Spleen (tissue), 11 donors: ENCODE results near the gene TSC22D2. TPM values are rescaled to one million over a fixed set of nuclear protein-coding genes. Genes with fewer than 3 reads are reported as not detected.

Experiments
- DNase-seq: peaks from one replicate; pipeline ENCODE4 v3.0.0-alpha.2; 2020
- H3K27ac ChIP-seq, 8 donors: fragments of 200-600 bp; sonication (generic) in 7 of 8; 1 replicate in 4 of 8; 2 replicates in 4 of 8; pipeline versions ENCODE4 v1.5.0 to v1.8.0; 2016 to 2021; ENCODE audit warnings: inconsistent platforms in 4 of 8, mild to moderate bottlenecking in 4 of 8, moderate library complexity in 1 of 8
- H3K27me3 ChIP-seq, 7 donors: fragments of 200-600 bp; sonication (generic) in 6 of 7; replicated peaks in 1 of 7; 1 replicate in 4 of 7; 2 replicates in 3 of 7; pipeline versions ENCODE4 v1.5.0 to v1.8.0; 2016 to 2021; ENCODE audit warnings: inconsistent platforms in 3 of 7, mild to moderate bottlenecking in 1 of 7
- H3K36me3 ChIP-seq, 6 donors: fragments of 200-600 bp; sonication (generic) in 5 of 6; 1 replicate in 4 of 6; 2 replicates in 2 of 6; pipeline versions ENCODE4 v1.5.0 to v1.8.0; 2016 to 2021; ENCODE audit warnings: inconsistent platforms in 2 of 6
- H3K4me1 ChIP-seq, 6 donors: fragments of 200-600 bp; sonication (generic) in 5 of 6; 1 replicate in 3 of 6; 2 replicates in 3 of 6; pipeline versions ENCODE4 v1.5.0 to v1.8.0; 2016 to 2021; ENCODE audit warnings: inconsistent platforms in 3 of 6
- H3K4me3 ChIP-seq, 8 donors: fragments of 200-600 bp; sonication (generic) in 7 of 8; 1 replicate in 4 of 8; 2 replicates in 4 of 8; pipeline versions ENCODE4 v1.5.0 to v1.8.0; 2016 to 2021; ENCODE audit warnings: inconsistent platforms in 4 of 8, mild to moderate bottlenecking in 4 of 8, moderate library complexity in 2 of 8
- H3K9me3 ChIP-seq, 8 donors: fragments of 200-600 bp; sonication (generic) in 7 of 8; 1 replicate in 4 of 8; 2 replicates in 4 of 8; pipeline versions ENCODE4 v1.5.0 to v1.8.0; 2016 to 2021; ENCODE audit warnings: inconsistent platforms in 4 of 8
- CTCF ChIP-seq, 11 experiments: fragments of 200-600 bp in 7 of 11; fragments of 450-650 bp in 4 of 11; sonication (generic) in 4 of 11; IDR thresholded peaks in 8 of 11; conservative IDR thresholded peaks in 3 of 11; 1 replicate in 7 of 11; 2 replicates in 4 of 11; pipeline versions ENCODE4 v1.4.0 to v1.8.0; 2016 to 2021; ENCODE audit warnings: antibody characterized with exemption in 11 of 11, inconsistent platforms in 4 of 11, mild to moderate bottlenecking in 1 of 11
- POLR2A ChIP-seq, 3 donors: fragments of 450-650 bp; IDR thresholded peaks; one replicate each; pipeline ENCODE4 v1.5.1; 2017; ENCODE audit warnings: antibody characterized with exemption in 3 of 3, mild to moderate bottlenecking in 1 of 3
- POLR2AphosphoS5 ChIP-seq, 3 donors: sonication (generic); formaldehyde crosslinking; IDR thresholded peaks; one replicate each; pipeline ENCODE4 v1.5.1; 2017; ENCODE audit warnings: antibody characterized with exemption in 3 of 3
- WGBS, 5 donors: extraction: QIAGEN DNeasy Blood & Tissue Kit in 3 of 5; methylation state at CpG; one replicate each; pipeline versions ENCODE4 v1.1.5 to v1.1.7; 2013 to 2018; 5-methylcytosine and 5-hydroxymethylcytosine counted together
- intact Hi-C: fragments of 100-400 bp; cut with DNase I; formaldehyde crosslinking; loops from one replicate; pipeline ENCODE4 v1.15.0; 2023; ENCODE audit warnings: low total_unique reads
- polyA plus RNA-seq, 3 donors: library from polyadenylated mRNA; stranded (reverse); fragments of 200-250 nt; gene quantifications; one replicate each; pipeline ENCODE4 v1.2.1, GENCODE V29; 2013
- total RNA-seq, 7 donors: library from RNA; depleted of rRNA in 3 of 7; stranded (reverse); fragments of >200 nt in 3 of 7; fragmentation: NEBNext Ultra II Directional in 4 of 7; extraction: Animal tissue kit (Norgen Biotek cat#: 25700) in 4 of 7; gene quantifications; one replicate each; pipeline versions ENCODE4 v1.1.0 to v1.2.1, GENCODE V29; 2016 to 2021
- donor health status: healthy with polysubstance abuse.
- donor health status: DM: no; HTN: no; CAD: no; lungs with moderate emphysema.
- donor health status: DM: no; HTN: no; CAD: no.
- donor health status: Bipolar disorder and iron deficiency.
- donor health status: healthy.
- donor health status: DM: no; HTN: no; CAD: no.
- donor health status: DM: yes; HTN: yes; CAD: no.

Gene TSC22D2
- total and polyA plus RNA-seq, 10 donors, result 8.4 to 34.8 (median 26.2) TPM

GRCh38 chr3:150429767-150430671, 21.9 kb downstream of the TSC22D2 start:
- intact Hi-C loops, result no loop called here
- H3K36me3 ChIP-seq, result peaks cover 0 to 8% (median 0%) of the 10 kb centered on the region in 6 donors
- H3K27ac ChIP-seq, result no peak overlapping the region
- WGBS, 5 donors, result 25 to 48% (median 41%) methylated on average over 2 of the region's 2 CpGs
- H3K9me3 ChIP-seq, result no peaks in the 10 kb centered on the region
- H3K4me1 ChIP-seq, result peaks cover 0 to 93% (median 64%) of the 10 kb centered on the region in 6 donors
- no peak for DNase-seq
- H3K27me3 ChIP-seq, result no peaks in the 10 kb centered on the region
- TF ChIP-seq POLR2A (IDR thresholded peaks at IDR 0.05) (no peak), CTCF (IDR thresholded peaks at IDR 0.05 in 8 of 11, conservative IDR thresholded peaks at IDR 0.05 in 3 of 11) (no peak), POLR2AphosphoS5 (IDR thresholded peaks at IDR 0.05) (no peak)
- no peak overlapping the region for H3K4me3 ChIP-seq

GRCh38 chr3:150433347-150433746, 25.2 kb downstream of the TSC22D2 start:
- Histone ChIP-seq H3K27ac (no peak overlapping the region), H3K27me3 (no peaks in the 10 kb centered on the region), H3K4me3 (no peak overlapping the region), H3K4me1 (peaks cover 7 to 84% (median 63%) of the 10 kb centered on the region in 6 donors), H3K9me3 (no peaks in the 10 kb centered on the region), H3K36me3 (no peaks in the 10 kb centered on the region)
- DNase-seq, result no peak
- TF ChIP-seq POLR2A (IDR thresholded peaks at IDR 0.05) (no peak), CTCF (IDR thresholded peaks at IDR 0.05 in 8 of 11, conservative IDR thresholded peaks at IDR 0.05 in 3 of 11) (no peak), POLR2AphosphoS5 (IDR thresholded peaks at IDR 0.05) (no peak)
- intact Hi-C loops, result no loop called here
- WGBS, 5 donors, result 89 to 97% (median 92%) methylated on average over 5 of the region's 5 CpGs

GRCh38 chr3:150434234-150434633, 26.1 kb downstream of the TSC22D2 start:
- H3K4me3 ChIP-seq, result no peak overlapping the region
- 66 to 86% (median 76%) methylated on average over 4 of the region's 4 CpGs for WGBS, 5 donors
- no peak for DNase-seq
- no peaks in the 10 kb centered on the region for H3K9me3 ChIP-seq
- peaks cover 7 to 75% (median 54%) of the 10 kb centered on the region in 6 donors for H3K4me1 ChIP-seq
- no peak for TF ChIP-seq POLR2A (IDR thresholded peaks at IDR 0.05)
- TF ChIP-seq CTCF (IDR thresholded peaks at IDR 0.05 in 8 of 11, conservative IDR thresholded peaks at IDR 0.05 in 3 of 11), result no peak
- no peak for TF ChIP-seq POLR2AphosphoS5 (IDR thresholded peaks at IDR 0.05)
- H3K36me3 ChIP-seq, result no peaks in the 10 kb centered on the region
- intact Hi-C loops, result no loop called here
- no peaks in the 10 kb centered on the region for H3K27me3 ChIP-seq
- no peak overlapping the region for H3K27ac ChIP-seq

- no peak for DNase-seq
- 69 to 83% (median 76%) methylated on average over 5 of the region's 5 CpGs for WGBS, 5 donors
- intact Hi-C loops, result no loop called here
- no peaks in the 10 kb centered on the region for H3K27me3 ChIP-seq
- TF ChIP-seq CTCF (IDR thresholded peaks at IDR 0.05 in 8 of 11, conservative IDR thresholded peaks at IDR 0.05 in 3 of 11) (no peak), POLR2AphosphoS5 (IDR thresholded peaks at IDR 0.05) (no peak), POLR2A (IDR thresholded peaks at IDR 0.05) (no peak)
- no peaks in the 10 kb centered on the region for H3K9me3 ChIP-seq
- H3K4me3 ChIP-seq, result no peak overlapping the region
- peaks cover 0 to 2% (median 0%) of the 10 kb centered on the region in 6 donors for H3K36me3 ChIP-seq
- peaks cover 12 to 68% (median 40%) of the 10 kb centered on the region in 6 donors for H3K4me1 ChIP-seq
- no peak overlapping the region for H3K27ac ChIP-seq
These were observed 28.1 kb downstream of the TSC22D2 start for GRCh38 chr3:150436161-150436560.
